Measurements from ENCODE around the gene MGAT4C. TPM values are rescaled to one million over a fixed set of nuclear protein-coding genes. Genes with fewer than 3 reads are reported as not detected.

The MGAT4C gene
- total and polyA plus RNA-seq, 2 experiments from 2014 or later = 4.5 to 4.7 TPM

DNA sequence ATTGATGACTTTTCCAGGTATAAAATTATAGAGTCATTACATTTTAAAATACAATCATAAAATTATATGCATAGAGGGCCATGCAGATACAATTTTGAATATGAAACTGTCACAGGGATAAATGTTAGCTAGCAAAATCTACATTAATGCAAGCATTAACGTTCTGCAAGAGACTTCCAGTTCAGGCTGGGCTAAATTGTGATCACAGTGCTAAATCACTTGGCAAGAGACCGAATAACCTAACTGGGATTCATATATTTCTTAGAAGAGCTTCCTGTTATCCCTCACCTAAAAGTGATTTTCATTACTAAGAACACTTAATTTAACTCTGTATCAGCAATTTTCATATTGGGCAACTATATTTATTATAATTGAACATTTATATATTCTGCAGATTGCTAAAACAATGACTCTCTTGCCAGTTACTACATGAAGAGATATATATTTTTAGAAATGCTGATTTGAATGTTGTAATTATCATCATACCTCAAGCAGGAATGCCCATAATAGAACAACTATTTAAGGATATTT is 83.2 kb downstream of the MGAT4C start:
- Histone ChIP-seq H3K36me3 (ENCODE audit: insufficient read depth) (no peaks in the 10 kb centered on the region), H3K9me2 (ENCODE audit: insufficient read depth) (no peaks in the 10 kb centered on the region), H3K4me2 (no peak overlapping the region), H3K4me1 (ENCODE audit: insufficient read depth) (no peaks in the 10 kb centered on the region), H3F3A (replicated peaks; ENCODE audit: low read depth) (no peaks in the 10 kb centered on the region), H3K4me3 (no peak overlapping the region), H2AFZ (no peak overlapping the region), H3K27me3 (ENCODE audit: insufficient read depth) (no peaks in the 10 kb centered on the region), H4K20me1 (replicated peaks; ENCODE audit: insufficient read depth) (no peaks in the 10 kb centered on the region), H3K27ac (ENCODE audit: low read depth) (no peak overlapping the region), H3K79me2 (replicated peaks; ENCODE audit: insufficient read depth) (no peaks in the 10 kb centered on the region)
- H3K27me3 Mint-ChIP-seq (ENCODE audit: insufficient read depth, low read depth, poor library complexity) = no peaks in the 10 kb centered on the region
- H3K36me3 Mint-ChIP-seq (ENCODE audit: low read depth) = no peaks in the 10 kb centered on the region
- H3K4me3 Mint-ChIP-seq = no peak overlapping the region
- no peak for ATAC-seq
- no peak for DNase-seq (ENCODE audit: low spot score)
- H3K4me1 Mint-ChIP-seq = peaks cover 6% of the 10 kb centered on the region; the same call in 2 of the 3 replicates
- no peak overlapping the region for H3K27ac Mint-ChIP-seq
- H3K9me3 Mint-ChIP-seq = no peaks in the 10 kb centered on the region
- no peak for TF ChIP-seq NANOG (IDR thresholded peaks at IDR 0.05; ENCODE audit: borderline replicate concordance)
- no peak for TF ChIP-seq POLR2AphosphoS5 (IDR thresholded peaks at IDR 0.05; ENCODE audit: low read depth)
- no peak for TF ChIP-seq STAT1 (IDR thresholded peaks at IDR 0.05; ENCODE audit: unreplicated experiment)
- TF ChIP-seq, protein P1, sequence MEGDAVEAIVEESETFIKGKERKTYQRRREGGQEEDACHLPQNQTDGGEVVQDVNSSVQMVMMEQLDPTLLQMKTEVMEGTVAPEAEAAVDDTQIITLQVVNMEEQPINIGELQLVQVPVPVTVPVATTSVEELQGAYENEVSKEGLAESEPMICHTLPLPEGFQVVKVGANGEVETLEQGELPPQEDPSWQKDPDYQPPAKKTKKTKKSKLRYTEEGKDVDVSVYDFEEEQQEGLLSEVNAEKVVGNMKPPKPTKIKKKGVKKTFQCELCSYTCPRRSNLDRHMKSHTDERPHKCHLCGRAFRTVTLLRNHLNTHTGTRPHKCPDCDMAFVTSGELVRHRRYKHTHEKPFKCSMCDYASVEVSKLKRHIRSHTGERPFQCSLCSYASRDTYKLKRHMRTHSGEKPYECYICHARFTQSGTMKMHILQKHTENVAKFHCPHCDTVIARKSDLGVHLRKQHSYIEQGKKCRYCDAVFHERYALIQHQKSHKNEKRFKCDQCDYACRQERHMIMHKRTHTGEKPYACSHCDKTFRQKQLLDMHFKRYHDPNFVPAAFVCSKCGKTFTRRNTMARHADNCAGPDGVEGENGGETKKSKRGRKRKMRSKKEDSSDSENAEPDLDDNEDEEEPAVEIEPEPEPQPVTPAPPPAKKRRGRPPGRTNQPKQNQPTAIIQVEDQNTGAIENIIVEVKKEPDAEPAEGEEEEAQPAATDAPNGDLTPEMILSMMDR (conservative IDR thresholded peaks at IDR 0.05; ENCODE audit: low read depth in 2 of 2) = no peak
- TF ChIP-seq ETS1 (IDR thresholded peaks at IDR 0.05) = no peak
- no peak for TF ChIP-seq ZNF331 (CRISPR knock-in tag; IDR thresholded peaks at IDR 0.05; ENCODE audit: low read depth)
- TF ChIP-seq JUNB (IDR thresholded peaks at IDR 0.05; ENCODE audit: unreplicated experiment) = no peak
- no peak for TF ChIP-seq ZNF114 (CRISPR knock-in tag; IDR thresholded peaks at IDR 0.05)
- no peak for TF ChIP-seq EZH2phosphoT487 (IDR thresholded peaks at IDR 0.05; ENCODE audit: unreplicated experiment)

DNA sequence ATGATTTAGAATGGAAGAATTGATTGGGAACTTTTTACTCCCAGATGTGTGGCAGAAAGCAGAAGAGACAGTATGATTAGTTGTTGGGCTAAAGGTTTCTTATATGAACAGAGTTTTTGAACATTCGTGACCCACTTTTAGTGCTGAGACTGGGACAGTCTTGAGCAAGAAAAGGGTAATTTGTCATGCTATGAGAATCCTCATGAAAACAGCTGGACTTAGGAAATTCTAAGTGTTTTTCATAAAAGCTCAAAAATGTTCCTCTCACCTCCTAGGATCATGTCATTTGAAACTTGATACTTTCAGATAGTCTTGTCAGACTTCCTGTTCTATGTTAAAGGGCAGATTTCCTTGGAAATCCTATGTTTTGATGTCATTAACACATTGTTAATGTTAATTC is 86.1 kb downstream of the MGAT4C start:
- Histone ChIP-seq H3K27me3 (ENCODE audit: insufficient read depth) (no peaks in the 10 kb centered on the region), H4K20me1 (replicated peaks; ENCODE audit: insufficient read depth) (no peaks in the 10 kb centered on the region), H3K36me3 (ENCODE audit: insufficient read depth) (no peaks in the 10 kb centered on the region), H3K4me3 (no peak overlapping the region), H3K4me1 (ENCODE audit: insufficient read depth) (no peaks in the 10 kb centered on the region), H3K4me2 (no peak overlapping the region), H3F3A (replicated peaks; ENCODE audit: low read depth) (no peaks in the 10 kb centered on the region), H3K9me2 (ENCODE audit: insufficient read depth) (no peaks in the 10 kb centered on the region), H3K79me2 (replicated peaks; ENCODE audit: insufficient read depth) (no peaks in the 10 kb centered on the region), H2AFZ (no peak overlapping the region), H3K27ac (ENCODE audit: low read depth) (no peak overlapping the region)
- H3K4me1 Mint-ChIP-seq = peaks cover 6% of the 10 kb centered on the region; the same call in 2 of the 3 replicates
- ATAC-seq (no peak), DNase-seq (ENCODE audit: low spot score) (no peak)
- no peak overlapping the region for H3K4me3 Mint-ChIP-seq
- TF ChIP-seq ZNF331 (CRISPR knock-in tag; IDR thresholded peaks at IDR 0.05; ENCODE audit: low read depth) = no peak
- H3K27ac Mint-ChIP-seq = no peak overlapping the region
- H3K36me3 Mint-ChIP-seq (ENCODE audit: low read depth) = no peaks in the 10 kb centered on the region
- H3K9me3 Mint-ChIP-seq = no peaks in the 10 kb centered on the region
- H3K27me3 Mint-ChIP-seq (ENCODE audit: insufficient read depth, low read depth, poor library complexity) = no peaks in the 10 kb centered on the region

Measured in GM23338 (cell line).